Left lung (tissue), 10 donors: ENCODE measurements around the gene PRL. TPM values are rescaled to one million over a fixed set of nuclear protein-coding genes. Genes with fewer than 3 reads are reported as not detected.

Source experiments
- ATAC-seq: fragments of 200-7000 bp; cut with Tn5 transposase; one replicate; pipeline ENCODE4 v1.9.1; 2020; ENCODE audit warnings: moderate library complexity
- DNase-seq, 4 donors: peaks; one replicate each; pipeline ENCODE4 v3.0.0-alpha.2; 2013 to 2020
- H3K27ac ChIP-seq, 2 donors: fragments of 200-600 bp; sonication (generic) in 1 of 2; one replicate each; pipeline versions ENCODE4 v1.5.0 to v1.8.0; 2020 to 2021
- H3K27me3 ChIP-seq, 2 donors: fragments of 200-600 bp; sonication (generic) in 1 of 2; one replicate each; pipeline versions ENCODE4 v1.5.0 to v1.8.0; 2020 to 2021
- H3K36me3 ChIP-seq, 2 donors: fragments of 200-600 bp; sonication (generic) in 1 of 2; one replicate each; pipeline versions ENCODE4 v1.5.0 to v1.8.0; 2020 to 2021
- H3K4me1 ChIP-seq, 2 donors: fragments of 200-600 bp; one replicate each; pipeline ENCODE4 v1.8.0; 2021
- H3K4me3 ChIP-seq, 2 donors: fragments of 200-600 bp; sonication (generic) in 1 of 2; one replicate each; pipeline versions ENCODE4 v1.5.0 to v1.8.0; 2020 to 2021; ENCODE audit warnings: mild to moderate bottlenecking in 1 of 2
- H3K9me3 ChIP-seq, 2 donors: fragments of 200-600 bp; sonication (generic) in 1 of 2; one replicate each; pipeline versions ENCODE4 v1.5.0 to v1.8.0; 2020 to 2021
- intact Hi-C, 2 donors: fragments of 100-400 bp; cut with DNase I; formaldehyde crosslinking; loops; one replicate each; pipeline versions ENCODE4 v1.11.2 to v1.14.2; 2022
- polyA plus RNA-seq, 6 donors: library from polyadenylated mRNA; unstranded; fragments of 120-200 nt; gene quantifications; one replicate each; pipeline ENCODE4 v1.2.1, GENCODE V29; 2013; ENCODE audit not compliant: insufficient read length in 6 of 6
- total RNA-seq, 2 donors: library from RNA; stranded (reverse); fragmentation: NEBNext Ultra II Directional; extraction: Animal tissue kit (Norgen Biotek cat#: 25700); gene quantifications; one replicate each; pipeline ENCODE4 v1.2.1, GENCODE V29; 2021
- TF ChIP-seq, protein P1 (sequence below), 2 donors: fragments of 200-600 bp; sonication (generic) in 1 of 2; IDR thresholded peaks; one replicate each; pipeline versions ENCODE4 v1.5.0 to v1.8.0; 2021; ENCODE audit warnings: antibody characterized with exemption in 2 of 2
- donor health status: DM: no; HTN: yes; CAD: no.
- donor health status: DM: no; HTN: no; CAD: no.

The PRL gene
- total and polyA plus RNA-seq, 8 donors = 0.39 TPM; not detected in 7

DNA sequence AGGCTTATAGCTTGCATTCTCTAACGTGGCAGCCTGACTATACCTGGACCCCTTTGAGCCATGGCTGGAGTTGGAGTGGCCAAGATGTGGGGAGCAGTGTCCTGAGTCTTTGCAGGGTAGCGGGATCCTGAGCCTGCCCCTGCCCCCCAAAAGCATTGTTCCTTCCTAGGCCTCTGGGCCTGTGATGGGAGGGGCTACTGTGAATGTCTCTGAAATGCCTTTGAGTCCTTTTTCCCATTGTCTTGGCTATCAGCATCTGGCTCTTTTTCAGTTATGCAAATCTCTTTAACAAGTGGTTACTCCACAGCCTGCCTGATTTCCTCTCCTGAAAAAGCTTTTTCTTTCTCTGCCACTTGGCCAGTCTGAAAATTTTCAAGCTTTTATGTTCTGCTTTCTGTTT, 17.0 kb upstream of the PRL start:
- intact Hi-C loops = no loop called here
- Histone ChIP-seq H3K9me3 (peaks cover 0 to 49% of the 10 kb centered on the region in 2 donors), H3K36me3 (no peaks in the 10 kb centered on the region), H3K4me1 (no peaks in the 10 kb centered on the region), H3K4me3 (no peak overlapping the region), H3K27me3 (no peaks in the 10 kb centered on the region), H3K27ac (no peak overlapping the region)
- no peak for ATAC-seq
- TF ChIP-seq, protein P1, sequence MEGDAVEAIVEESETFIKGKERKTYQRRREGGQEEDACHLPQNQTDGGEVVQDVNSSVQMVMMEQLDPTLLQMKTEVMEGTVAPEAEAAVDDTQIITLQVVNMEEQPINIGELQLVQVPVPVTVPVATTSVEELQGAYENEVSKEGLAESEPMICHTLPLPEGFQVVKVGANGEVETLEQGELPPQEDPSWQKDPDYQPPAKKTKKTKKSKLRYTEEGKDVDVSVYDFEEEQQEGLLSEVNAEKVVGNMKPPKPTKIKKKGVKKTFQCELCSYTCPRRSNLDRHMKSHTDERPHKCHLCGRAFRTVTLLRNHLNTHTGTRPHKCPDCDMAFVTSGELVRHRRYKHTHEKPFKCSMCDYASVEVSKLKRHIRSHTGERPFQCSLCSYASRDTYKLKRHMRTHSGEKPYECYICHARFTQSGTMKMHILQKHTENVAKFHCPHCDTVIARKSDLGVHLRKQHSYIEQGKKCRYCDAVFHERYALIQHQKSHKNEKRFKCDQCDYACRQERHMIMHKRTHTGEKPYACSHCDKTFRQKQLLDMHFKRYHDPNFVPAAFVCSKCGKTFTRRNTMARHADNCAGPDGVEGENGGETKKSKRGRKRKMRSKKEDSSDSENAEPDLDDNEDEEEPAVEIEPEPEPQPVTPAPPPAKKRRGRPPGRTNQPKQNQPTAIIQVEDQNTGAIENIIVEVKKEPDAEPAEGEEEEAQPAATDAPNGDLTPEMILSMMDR (IDR thresholded peaks at IDR 0.05) = no peak
- DNase-seq = no peak

DNA sequence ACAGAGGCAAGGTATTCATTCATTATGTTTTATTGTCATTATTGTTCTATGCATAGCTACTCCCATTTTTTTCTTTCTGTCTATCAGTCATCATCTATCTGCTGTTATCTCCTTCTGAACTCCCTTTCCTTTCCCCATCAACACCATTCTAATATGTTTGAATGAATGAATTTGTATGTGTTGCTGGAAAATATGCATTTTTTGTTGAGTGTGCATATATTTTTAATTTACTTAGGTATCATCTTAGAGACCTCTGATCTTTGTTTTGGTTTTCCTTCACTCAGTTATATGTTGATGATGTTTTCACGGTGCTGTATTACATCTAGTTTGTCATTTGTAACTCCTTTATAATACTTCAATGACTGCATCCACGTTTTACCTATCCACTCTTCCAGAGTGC, 12.1 kb upstream of the PRL start:
- Histone ChIP-seq H3K36me3 (no peaks in the 10 kb centered on the region), H3K27ac (no peak overlapping the region), H3K27me3 (no peaks in the 10 kb centered on the region), H3K4me1 (no peaks in the 10 kb centered on the region), H3K4me3 (no peak overlapping the region), H3K9me3 (peaks cover 0 to 37% of the 10 kb centered on the region in 2 donors)
- ATAC-seq (no peak), DNase-seq (no peak)
- intact Hi-C loops = no loop called here
- TF ChIP-seq, protein P1 (IDR thresholded peaks at IDR 0.05) = no peak

DNA sequence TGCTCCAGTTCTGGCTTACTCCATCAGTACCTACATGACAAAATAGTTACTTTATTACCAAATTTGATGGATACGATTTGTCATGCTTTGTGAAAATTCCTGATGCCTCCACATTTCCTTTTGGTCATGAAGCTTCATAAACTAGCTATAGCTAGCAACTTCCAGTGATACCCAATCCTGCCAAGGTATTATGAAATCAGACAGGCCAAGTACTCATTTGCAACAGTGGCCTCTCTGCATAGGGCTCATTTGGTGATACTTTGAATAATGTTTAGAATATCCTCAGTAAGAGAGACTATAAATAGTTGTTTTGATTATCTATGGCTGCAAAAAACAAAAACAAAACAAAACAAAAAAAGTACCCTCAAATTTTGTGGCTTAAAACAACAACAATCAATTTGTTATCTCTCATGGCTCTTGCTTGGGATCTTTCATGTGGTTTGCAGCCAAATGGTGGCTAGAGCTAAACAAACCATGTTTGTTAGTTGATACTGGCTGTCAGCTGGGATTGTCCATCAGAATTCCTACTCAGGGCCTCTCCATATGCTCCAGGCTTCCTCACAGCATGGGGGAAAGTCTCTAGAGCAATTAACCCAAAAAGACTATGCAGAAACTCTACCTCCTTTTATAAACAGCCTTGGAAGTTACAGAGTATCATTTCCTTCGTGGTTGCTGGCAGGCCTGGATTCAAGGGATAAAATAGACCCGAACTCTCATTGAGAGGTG, 10.1 kb upstream of the PRL start:
- no peaks in the 10 kb centered on the region for H3K27me3 ChIP-seq
- intact Hi-C loops = no loop called here
- H3K36me3 ChIP-seq = no peaks in the 10 kb centered on the region
- no peak for ATAC-seq
- H3K9me3 ChIP-seq = peaks cover 0 to 19% of the 10 kb centered on the region in 2 donors
- no peak for DNase-seq
- TF ChIP-seq, protein P1 (IDR thresholded peaks at IDR 0.05) = no peak
- H3K4me3 ChIP-seq = no peak overlapping the region
- no peak overlapping the region for H3K27ac ChIP-seq
- no peaks in the 10 kb centered on the region for H3K4me1 ChIP-seq

DNA sequence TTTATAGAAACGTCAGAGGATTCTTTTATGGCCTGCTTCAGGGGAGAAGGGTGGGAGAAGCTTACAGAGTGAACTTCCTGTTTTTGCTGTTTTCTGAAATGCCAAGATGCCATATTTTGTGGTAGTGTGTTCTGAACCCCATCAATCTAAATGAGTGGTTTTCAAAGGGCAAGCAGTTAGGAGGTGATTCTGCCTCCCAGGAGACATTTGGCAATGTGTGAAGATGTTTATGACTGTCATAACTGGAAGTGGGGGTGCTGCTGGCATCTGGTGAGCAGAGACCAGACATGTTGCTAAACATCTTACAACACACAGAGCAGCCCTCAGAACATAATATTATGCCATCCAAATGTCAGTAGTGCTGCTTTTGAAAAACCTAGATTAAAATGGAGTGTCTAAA, 6.0 kb upstream of the PRL start:
- intact Hi-C loops = no loop called here
- no peak overlapping the region for H3K4me3 ChIP-seq
- TF ChIP-seq, protein P1 (IDR thresholded peaks at IDR 0.05) = no peak
- no peak for DNase-seq
- no peaks in the 10 kb centered on the region for H3K27me3 ChIP-seq
- no peaks in the 10 kb centered on the region for H3K4me1 ChIP-seq
- no peak for ATAC-seq
- no peak overlapping the region for H3K27ac ChIP-seq
- H3K36me3 ChIP-seq = no peaks in the 10 kb centered on the region
- H3K9me3 ChIP-seq = no peaks in the 10 kb centered on the region

DNA sequence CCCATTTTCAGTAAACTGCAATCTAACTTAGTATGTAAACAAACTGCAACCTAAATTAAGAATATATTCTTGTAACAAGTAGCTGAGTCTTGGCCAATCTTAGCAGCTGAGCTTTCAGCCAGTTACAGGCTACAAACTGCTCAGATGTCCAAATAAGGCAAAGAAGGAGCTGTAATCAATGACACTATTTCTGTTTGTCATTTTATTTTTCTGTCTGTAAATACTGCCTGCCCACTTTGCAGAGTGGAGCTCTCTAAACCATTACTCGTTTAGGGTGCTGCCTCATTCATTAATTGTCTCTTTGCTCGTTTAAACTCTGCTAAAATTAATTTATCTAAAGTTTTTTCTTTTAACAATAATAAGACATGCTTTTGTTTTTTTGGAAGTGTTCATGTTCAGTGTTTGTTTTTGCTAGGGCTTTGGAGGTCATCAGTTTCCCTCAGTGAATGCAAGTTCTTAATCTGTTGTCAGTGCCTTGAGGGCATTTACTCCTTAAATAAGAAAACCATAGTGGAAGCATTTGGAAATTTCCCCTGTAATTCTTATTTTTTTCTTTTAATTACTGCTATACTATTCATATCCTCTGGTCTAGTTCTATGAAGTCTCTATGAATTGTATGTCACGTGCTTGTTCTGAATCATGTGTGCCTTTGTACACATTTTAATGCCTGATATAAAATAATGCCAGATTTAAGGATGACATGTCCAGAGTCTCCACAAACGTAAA, 3.6 kb upstream of the PRL start:
- TF ChIP-seq, protein P1 (IDR thresholded peaks at IDR 0.05) = no peak
- DNase-seq (no peak), ATAC-seq (no peak)
- no peaks in the 10 kb centered on the region for H3K27me3 ChIP-seq
- intact Hi-C loops = no loop called here
- H3K4me1 ChIP-seq = no peaks in the 10 kb centered on the region
- H3K36me3 ChIP-seq = no peaks in the 10 kb centered on the region
- no peak overlapping the region for H3K27ac ChIP-seq
- H3K9me3 ChIP-seq = no peaks in the 10 kb centered on the region
- H3K4me3 ChIP-seq = no peak overlapping the region
